Breast epithelium (tissue), 3 donors: ENCODE measurements around the gene DDRGK1.

ENCODE experiments used
- POLR2AphosphoS5 ChIP-seq, 3 donors: sonication (generic); formaldehyde crosslinking; IDR thresholded peaks; one replicate each; pipeline ENCODE4 v1.6.1; 2017; ENCODE audit warnings: antibody characterized with exemption in 3 of 3
- TF ChIP-seq, protein P1 (sequence below), 3 donors: fragments of 450-650 bp; IDR thresholded peaks; one replicate each; pipeline ENCODE4 v1.5.1; 2016 to 2017; ENCODE audit warnings: antibody characterized with exemption in 3 of 3, mild to moderate bottlenecking in 3 of 3, moderate library complexity in 3 of 3

DNA sequence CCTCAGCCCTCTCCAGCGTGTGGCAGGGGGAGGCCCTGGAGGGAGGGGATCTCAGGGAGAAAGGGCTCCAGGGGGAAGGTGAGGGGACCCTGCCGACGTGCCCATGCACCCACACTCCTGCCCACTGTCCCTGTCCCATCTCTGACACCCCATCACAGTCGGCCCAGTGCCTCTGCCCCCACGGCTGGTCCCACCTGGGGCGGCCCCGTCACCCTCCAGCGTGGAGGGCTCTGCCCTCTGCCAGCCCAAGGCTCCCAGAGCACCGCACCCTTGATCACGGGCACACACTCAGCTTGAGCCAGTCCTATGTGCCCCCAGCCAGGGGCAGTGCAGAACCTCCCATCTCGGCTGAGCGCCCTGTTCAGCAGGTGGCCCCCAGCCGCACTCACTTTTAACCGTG lies 25.3 kb upstream of the DDRGK1 start:
- TF ChIP-seq, protein P1, sequence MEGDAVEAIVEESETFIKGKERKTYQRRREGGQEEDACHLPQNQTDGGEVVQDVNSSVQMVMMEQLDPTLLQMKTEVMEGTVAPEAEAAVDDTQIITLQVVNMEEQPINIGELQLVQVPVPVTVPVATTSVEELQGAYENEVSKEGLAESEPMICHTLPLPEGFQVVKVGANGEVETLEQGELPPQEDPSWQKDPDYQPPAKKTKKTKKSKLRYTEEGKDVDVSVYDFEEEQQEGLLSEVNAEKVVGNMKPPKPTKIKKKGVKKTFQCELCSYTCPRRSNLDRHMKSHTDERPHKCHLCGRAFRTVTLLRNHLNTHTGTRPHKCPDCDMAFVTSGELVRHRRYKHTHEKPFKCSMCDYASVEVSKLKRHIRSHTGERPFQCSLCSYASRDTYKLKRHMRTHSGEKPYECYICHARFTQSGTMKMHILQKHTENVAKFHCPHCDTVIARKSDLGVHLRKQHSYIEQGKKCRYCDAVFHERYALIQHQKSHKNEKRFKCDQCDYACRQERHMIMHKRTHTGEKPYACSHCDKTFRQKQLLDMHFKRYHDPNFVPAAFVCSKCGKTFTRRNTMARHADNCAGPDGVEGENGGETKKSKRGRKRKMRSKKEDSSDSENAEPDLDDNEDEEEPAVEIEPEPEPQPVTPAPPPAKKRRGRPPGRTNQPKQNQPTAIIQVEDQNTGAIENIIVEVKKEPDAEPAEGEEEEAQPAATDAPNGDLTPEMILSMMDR (IDR thresholded peaks at IDR 0.05): no peak
- TF ChIP-seq POLR2AphosphoS5 (IDR thresholded peaks at IDR 0.05): no peak
